ENCODE measurements around the gene LRP2.

LRP2 gene

GRCh38 chr2:169363560-169364150 lies 1.3 kb upstream of the LRP2 start:
- Mint-ChIP-seq H3K9me3 (no peaks in the 10 kb centered on the region), H3K36me3 (ENCODE audit: insufficient read depth) (peaks cover 17% of the 10 kb centered on the region), H3K27ac (peak overlapping the region; percentile 67 to 94), H3K4me3 (peak overlapping the region; percentile 86 to 97), H3K4me1 (ENCODE audit: low read depth in 2 of 2) (peaks cover 35% of the 10 kb centered on the region in 2 donors), H3K27me3 (peaks cover 45 to 48% of the 10 kb centered on the region in 2 donors)
- peak; percentile 49 for ATAC-seq (replicated peaks)
- peak in 2 of 3 experiments; percentile 14 to 46 for DNase-seq

- H3K27me3 Mint-ChIP-seq = peaks cover 46 to 49% of the 10 kb centered on the region in 2 donors
- no peak for DNase-seq
- peak; percentile 1 for ATAC-seq (replicated peaks)
- H3K9me3 Mint-ChIP-seq = no peaks in the 10 kb centered on the region
- H3K4me1 Mint-ChIP-seq (ENCODE audit: low read depth in 2 of 2) = peaks cover 35% of the 10 kb centered on the region in 2 donors
- H3K27ac Mint-ChIP-seq = peak overlapping the region in 1 of 2 donors; percentile 67
- H3K36me3 Mint-ChIP-seq (ENCODE audit: insufficient read depth) = peaks cover 17% of the 10 kb centered on the region
- peak overlapping the region; percentile 86 to 97 for H3K4me3 Mint-ChIP-seq
Observed at GRCh38 chr2:169362894-169363559, 693 bp upstream of the LRP2 start.

DNA sequence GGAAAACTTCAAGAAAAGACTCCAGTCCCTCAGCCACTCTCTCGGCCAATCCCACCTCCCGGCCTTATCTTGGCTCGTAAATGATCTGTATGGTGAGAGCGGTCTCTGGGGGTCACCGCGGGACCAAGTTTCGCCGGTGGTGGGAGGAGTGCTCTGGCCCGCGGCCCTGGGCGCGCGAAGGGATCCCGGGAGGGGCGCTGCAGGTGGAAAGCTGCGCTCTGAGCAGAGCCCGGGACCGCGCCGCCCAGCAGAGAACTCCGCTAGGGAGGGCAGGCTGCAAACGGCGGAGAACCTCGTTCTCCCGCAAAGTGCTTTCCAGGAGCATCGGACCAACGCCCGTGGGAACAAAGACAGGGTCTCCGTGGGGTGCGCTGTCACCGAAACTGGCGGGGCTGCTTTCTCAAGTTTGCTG lies 622 bp downstream of the LRP2 start:
- Mint-ChIP-seq H3K4me1 (ENCODE audit: low read depth in 2 of 2) (peaks cover 35% of the 10 kb centered on the region in 2 donors), H3K4me3 (peak overlapping the region; percentile 86 to 97), H3K36me3 (ENCODE audit: insufficient read depth) (peaks cover 17% of the 10 kb centered on the region), H3K27ac (no peak overlapping the region), H3K27me3 (peaks cover 47 to 48% of the 10 kb centered on the region in 2 donors), H3K9me3 (no peaks in the 10 kb centered on the region)
- DNase-seq = peak in 1 of 3 experiments; percentile 1
- ATAC-seq (replicated peaks) = no peak

GRCh38 chr2:169360984-169361705 lies 1.2 kb downstream of the LRP2 start:
- Mint-ChIP-seq H3K27me3 (peaks cover 53% of the 10 kb centered on the region in 2 donors), H3K27ac (no peak overlapping the region), H3K36me3 (ENCODE audit: insufficient read depth) (peaks cover 17% of the 10 kb centered on the region), H3K4me1 (ENCODE audit: low read depth in 2 of 2) (peaks cover 35% of the 10 kb centered on the region in 2 donors), H3K9me3 (no peaks in the 10 kb centered on the region), H3K4me3 (peak overlapping the region; percentile 86 to 97)
- ATAC-seq (replicated peaks) (no peak), DNase-seq (no peak)

DNA sequence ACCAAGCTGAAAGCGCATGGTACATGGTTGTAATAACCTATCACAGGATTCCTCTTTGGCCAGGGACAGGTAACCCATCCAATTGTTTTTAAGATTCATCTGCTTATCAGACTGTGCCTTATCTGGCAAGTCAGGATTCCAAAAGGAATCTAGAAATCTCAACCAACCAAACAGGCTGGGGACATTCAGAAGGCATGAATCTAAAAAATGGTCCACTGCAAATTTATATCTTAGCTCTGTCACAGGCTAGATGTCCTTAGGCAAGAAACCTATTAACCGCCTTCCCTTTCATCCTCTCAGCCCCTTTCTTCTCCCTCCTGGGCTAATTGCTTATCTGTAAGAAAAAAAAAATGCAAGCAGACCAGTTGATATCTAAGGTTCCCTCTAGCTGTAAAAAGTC lies 4.3 kb downstream of the LRP2 start:
- Mint-ChIP-seq H3K27me3 (peaks cover 44 to 45% of the 10 kb centered on the region in 2 donors), H3K36me3 (ENCODE audit: insufficient read depth) (peaks cover 3% of the 10 kb centered on the region), H3K4me1 (ENCODE audit: low read depth in 2 of 2) (peaks cover 14 to 19% of the 10 kb centered on the region in 2 donors), H3K27ac (no peak overlapping the region), H3K4me3 (no peak overlapping the region), H3K9me3 (no peaks in the 10 kb centered on the region)
- ATAC-seq (replicated peaks) (no peak), DNase-seq (no peak)

GRCh38 chr2:169354244-169354643 lies 8.1 kb downstream of the LRP2 start:
- Mint-ChIP-seq H3K27me3 (peaks cover 14 to 16% of the 10 kb centered on the region in 2 donors), H3K4me3 (no peak overlapping the region), H3K4me1 (ENCODE audit: low read depth in 2 of 2) (no peaks in the 10 kb centered on the region), H3K36me3 (ENCODE audit: insufficient read depth) (no peaks in the 10 kb centered on the region), H3K27ac (no peak overlapping the region), H3K9me3 (no peaks in the 10 kb centered on the region)
- no peak for ATAC-seq (replicated peaks)
- no peak for DNase-seq

DNA sequence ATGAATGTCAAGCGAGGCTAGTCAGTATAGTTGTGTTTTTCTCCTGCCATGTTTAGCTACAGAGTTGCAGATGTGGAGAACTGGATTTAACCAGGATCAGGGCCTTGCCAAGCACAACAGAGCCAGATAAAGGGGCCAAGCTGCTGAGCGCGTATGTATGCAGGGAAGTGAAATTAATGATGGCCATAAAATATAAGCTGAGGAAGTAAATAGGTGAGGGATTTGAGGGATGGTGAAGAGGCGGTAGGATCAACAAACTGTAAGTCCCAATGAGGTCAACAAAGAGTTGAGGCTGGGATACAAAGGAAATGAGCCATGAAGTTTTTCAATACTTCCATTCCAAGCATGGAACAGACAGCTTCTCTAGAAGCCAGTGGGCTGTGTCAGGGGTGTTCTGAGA lies 10.6 kb downstream of the LRP2 start:
- no peak for DNase-seq
- Mint-ChIP-seq H3K4me3 (no peak overlapping the region), H3K27me3 (peaks cover 12 to 17% of the 10 kb centered on the region in 2 donors), H3K36me3 (ENCODE audit: insufficient read depth) (no peaks in the 10 kb centered on the region), H3K9me3 (no peaks in the 10 kb centered on the region), H3K27ac (no peak overlapping the region), H3K4me1 (ENCODE audit: low read depth in 2 of 2) (no peaks in the 10 kb centered on the region)
- ATAC-seq (replicated peaks) = no peak

DNA sequence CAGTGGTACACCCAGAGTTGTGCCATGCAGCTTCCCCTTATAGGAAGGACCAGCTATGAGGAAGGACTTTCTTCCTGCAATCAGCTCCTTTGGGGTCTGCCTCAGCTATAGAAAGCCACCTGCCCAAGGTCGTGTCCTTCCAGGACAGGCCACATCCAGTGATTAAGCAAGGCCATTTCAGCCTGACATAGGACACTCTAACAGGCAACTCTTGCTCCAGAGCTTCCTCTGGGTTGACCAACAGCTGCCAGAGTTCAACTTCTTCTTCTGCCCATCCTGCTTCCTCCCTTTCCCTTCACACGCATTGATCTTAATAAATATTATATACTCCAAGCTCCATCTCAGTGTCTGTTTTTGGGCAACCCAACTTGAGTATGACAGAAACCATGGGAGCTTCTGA lies 12.8 kb downstream of the LRP2 start:
- no peak for ATAC-seq (replicated peaks)
- no peaks in the 10 kb centered on the region for H3K4me1 Mint-ChIP-seq (ENCODE audit: low read depth in 2 of 2)

DNA sequence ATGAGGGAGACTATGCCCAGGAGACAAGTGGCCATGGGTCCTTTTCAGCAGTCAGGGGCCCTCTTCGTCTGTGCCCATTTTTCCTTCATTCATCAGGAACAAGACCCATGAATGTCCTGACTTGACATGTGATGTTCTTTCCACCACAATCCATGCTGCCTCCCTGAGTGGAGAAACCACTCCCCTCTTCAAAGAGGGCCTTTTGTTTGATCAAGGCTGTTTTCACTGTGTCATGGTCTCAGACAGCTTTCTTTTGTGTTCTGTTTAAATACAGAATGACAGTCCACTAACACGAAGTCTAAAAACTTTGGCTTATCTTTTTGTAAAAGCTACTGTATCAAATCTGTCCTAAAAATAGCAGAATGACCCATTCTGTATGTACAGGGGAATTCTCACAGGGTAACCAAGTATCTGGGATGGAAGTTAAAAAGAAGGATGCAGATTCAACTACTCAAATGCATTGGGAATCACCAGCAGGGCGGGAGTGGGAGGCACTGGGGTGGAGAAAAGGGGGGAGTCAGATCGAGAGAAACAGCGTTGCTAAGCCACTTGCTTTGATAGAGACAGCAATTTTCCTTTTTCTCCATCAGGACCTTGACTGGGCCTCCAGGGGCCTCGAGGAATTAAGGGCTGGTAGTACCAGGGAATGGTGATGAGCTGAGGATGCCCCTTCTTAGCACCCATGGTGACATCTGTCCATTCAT lies 13.9 kb downstream of the LRP2 start:
- Mint-ChIP-seq H3K27ac (no peak overlapping the region), H3K36me3 (ENCODE audit: insufficient read depth) (no peaks in the 10 kb centered on the region), H3K27me3 (peaks cover 12 to 17% of the 10 kb centered on the region in 2 donors), H3K4me1 (ENCODE audit: low read depth in 2 of 2) (no peaks in the 10 kb centered on the region), H3K9me3 (no peaks in the 10 kb centered on the region), H3K4me3 (no peak overlapping the region)
- no peak for DNase-seq
- ATAC-seq (replicated peaks) = no peak

More for the DNA sequence above, 12.8 kb downstream of the LRP2 start:
- Mint-ChIP-seq H3K36me3 (ENCODE audit: insufficient read depth) (no peaks in the 10 kb centered on the region), H3K27ac (no peak overlapping the region), H3K4me3 (no peak overlapping the region), H3K9me3 (no peaks in the 10 kb centered on the region), H3K27me3 (peaks cover 12 to 16% of the 10 kb centered on the region in 2 donors)
- DNase-seq = no peak

DNA sequence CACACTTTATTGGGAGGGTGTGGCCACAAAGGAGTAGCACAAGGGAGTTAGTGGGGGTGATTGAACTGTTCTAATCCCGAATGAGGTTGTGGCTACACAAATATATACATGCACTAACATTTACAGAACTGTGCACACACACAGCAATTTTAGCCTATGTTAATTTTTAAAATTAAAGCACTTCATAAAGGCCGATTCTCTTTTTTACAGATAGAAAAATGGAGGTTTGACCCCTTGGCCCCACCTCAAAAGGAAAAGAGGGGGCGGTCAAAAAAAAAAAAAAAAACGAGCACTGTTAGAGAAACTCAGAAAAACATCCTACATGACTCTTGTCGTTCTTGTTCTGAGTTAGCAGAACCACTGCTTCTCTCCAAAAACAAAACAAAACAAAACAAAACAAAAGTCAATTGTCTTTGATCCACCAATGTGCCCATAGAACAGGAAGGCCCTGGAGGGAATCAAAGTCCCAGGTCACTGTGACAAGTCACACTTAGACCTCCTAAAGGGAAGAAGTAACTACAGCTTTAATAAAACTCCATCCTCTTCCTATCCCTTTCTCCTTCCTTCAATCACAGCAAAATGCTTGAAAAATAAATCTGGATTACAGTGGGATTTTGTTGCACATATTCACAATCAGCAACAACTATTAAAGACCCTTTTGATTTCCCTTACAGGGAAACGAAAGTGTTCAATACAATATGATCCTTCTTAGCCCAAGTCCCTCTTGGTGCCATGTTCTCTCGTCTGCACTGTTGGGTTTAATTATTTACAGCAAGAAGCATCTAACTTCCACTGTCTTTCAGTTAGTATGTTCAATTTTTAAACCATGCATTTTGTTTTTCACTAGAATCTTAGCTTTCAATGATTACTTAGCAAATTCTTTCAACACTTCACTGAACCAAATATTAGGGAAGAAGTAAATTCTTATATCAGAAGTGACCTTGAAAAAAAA lies 16.6 kb downstream of the LRP2 start:
- no peak overlapping the region for H3K4me3 Mint-ChIP-seq
- no peaks in the 10 kb centered on the region for H3K36me3 Mint-ChIP-seq (ENCODE audit: insufficient read depth)
- H3K4me1 Mint-ChIP-seq (ENCODE audit: low read depth in 2 of 2) = no peaks in the 10 kb centered on the region
- H3K27me3 Mint-ChIP-seq = peaks cover 16 to 38% of the 10 kb centered on the region in 2 donors
- H3K27ac Mint-ChIP-seq = no peak overlapping the region
- no peak for ATAC-seq (replicated peaks)
- DNase-seq = no peak
- H3K9me3 Mint-ChIP-seq = no peaks in the 10 kb centered on the region

GRCh38 chr2:169344736-169345485 lies 17.4 kb downstream of the LRP2 start:
- Mint-ChIP-seq H3K4me3 (no peak overlapping the region), H3K27me3 (peaks cover 23 to 47% of the 10 kb centered on the region in 2 donors), H3K36me3 (ENCODE audit: insufficient read depth) (no peaks in the 10 kb centered on the region), H3K4me1 (ENCODE audit: low read depth in 2 of 2) (no peaks in the 10 kb centered on the region), H3K27ac (no peak overlapping the region), H3K9me3 (no peaks in the 10 kb centered on the region)
- ATAC-seq (replicated peaks) = no peak
- no peak for DNase-seq

GRCh38 chr2:169343202-169343601 lies 19.1 kb downstream of the LRP2 start:
- H3K27me3 Mint-ChIP-seq = peaks cover 27 to 51% of the 10 kb centered on the region in 2 donors
- H3K27ac Mint-ChIP-seq = no peak overlapping the region
- DNase-seq (no peak), ATAC-seq (replicated peaks) (no peak)
- H3K4me1 Mint-ChIP-seq (ENCODE audit: low read depth in 2 of 2) = no peaks in the 10 kb centered on the region
- no peaks in the 10 kb centered on the region for H3K36me3 Mint-ChIP-seq (ENCODE audit: insufficient read depth)
- no peak overlapping the region for H3K4me3 Mint-ChIP-seq
- H3K9me3 Mint-ChIP-seq = no peaks in the 10 kb centered on the region

Data from effector memory CD8-positive, alpha-beta T cell (primary cell).